GM19397 (cell line): ENCODE results near the gene IL17C.

Source experiments
- ATAC-seq: cut with Tn5 transposase; IDR thresholded peaks from one replicate; pipeline ENCODE4 v1.9.1; 2021; ENCODE audit warnings: mild to moderate bottlenecking, moderate library complexity; ENCODE audit not compliant: unreplicated experiment

IL17C gene

GRCh38 chr16:88626646-88627045 lies 11.7 kb upstream of the IL17C start:
- no peak for ATAC-seq

DNA sequence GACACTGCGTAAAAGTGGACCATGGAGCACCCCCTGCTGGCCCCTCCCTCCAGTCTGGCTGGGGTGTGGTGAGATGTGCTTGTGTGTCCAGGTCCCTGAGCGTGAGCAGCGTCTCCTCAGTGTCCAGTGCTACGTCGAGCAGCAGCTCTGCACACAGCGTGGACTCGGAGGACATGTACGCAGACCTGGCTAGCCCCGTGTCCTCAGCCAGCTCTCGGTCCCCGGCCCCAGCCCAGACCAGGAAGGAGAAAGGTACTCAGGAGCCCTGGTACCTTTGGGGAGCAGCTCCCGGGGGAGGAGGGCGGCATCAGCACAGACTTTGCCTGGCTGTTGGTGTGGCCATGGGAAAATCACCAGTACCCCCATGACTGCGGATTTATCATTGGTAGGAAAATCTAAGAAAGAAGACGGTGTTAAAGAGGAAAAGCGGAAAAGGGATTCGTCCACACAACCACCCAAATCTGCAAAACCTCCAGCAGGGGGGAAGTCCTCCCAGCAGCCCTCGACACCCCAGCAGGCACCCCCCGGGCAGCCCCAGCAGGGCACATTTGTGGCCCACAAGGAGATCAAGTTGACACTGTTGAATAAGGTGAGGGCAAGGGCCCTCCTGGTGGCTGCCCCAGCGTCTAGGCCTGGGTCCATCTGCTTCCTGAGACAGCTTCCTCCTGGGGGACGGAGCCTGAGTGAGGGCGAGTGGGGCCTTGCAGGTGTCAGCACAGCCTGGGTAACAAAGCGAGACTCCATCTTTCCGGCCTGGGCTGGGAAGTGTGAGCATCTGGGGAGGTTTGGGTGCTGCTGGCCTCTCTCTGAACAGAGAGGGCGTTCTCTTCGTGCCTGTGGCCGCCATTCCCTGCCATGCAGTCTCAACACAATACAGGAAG lies 10.6 kb upstream of the IL17C start:
- no peak for ATAC-seq

GRCh38 chr16:88628512-88628974 lies 9.8 kb upstream of the IL17C start:
- ATAC-seq: no peak

- ATAC-seq: no peak
Observed at GRCh38 chr16:88629835-88630234, 8.5 kb upstream of the IL17C start.

DNA sequence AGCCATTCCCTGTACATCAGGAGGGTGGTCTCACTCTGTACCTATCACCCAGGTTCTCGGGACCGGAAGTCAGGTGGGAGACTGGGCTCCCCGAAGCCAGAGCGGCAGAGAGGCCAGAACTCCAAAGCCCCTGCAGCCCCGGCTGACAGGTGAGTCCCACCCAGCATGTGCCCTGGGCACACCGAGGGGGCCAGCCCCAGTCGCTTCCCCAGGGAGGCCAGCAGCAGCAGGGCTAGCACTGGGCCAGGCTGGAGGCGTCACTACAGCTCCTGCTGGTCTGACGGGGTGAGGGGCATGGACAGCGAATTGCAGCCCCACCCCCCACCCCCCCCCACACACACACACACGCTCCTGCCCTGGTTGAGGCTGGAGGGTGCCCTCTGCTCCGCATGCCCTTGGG lies 7.9 kb upstream of the IL17C start:
- no peak for ATAC-seq

GRCh38 chr16:88630941-88631340 lies 7.4 kb upstream of the IL17C start:
- no peak for ATAC-seq

DNA sequence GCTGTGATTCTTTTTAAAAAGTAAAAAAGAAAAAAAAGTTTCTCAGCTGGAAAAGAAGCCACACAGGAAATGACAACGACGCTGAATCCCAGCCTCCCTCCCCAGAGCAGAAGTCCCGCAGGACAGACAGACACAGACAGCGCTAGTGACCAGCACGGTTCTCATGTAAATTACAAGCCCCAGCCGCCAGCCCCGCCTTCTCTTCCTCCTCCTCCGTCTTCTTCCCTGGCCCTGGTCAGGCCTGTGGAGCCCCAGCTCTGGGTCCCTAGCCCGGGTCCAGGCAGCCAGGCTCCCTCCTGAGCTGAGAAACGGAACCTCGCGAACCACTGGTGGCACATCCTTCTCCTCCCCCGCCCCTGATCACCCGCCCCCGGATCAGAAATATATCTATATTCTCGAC lies 7.0 kb upstream of the IL17C start:
- no peak for ATAC-seq

DNA sequence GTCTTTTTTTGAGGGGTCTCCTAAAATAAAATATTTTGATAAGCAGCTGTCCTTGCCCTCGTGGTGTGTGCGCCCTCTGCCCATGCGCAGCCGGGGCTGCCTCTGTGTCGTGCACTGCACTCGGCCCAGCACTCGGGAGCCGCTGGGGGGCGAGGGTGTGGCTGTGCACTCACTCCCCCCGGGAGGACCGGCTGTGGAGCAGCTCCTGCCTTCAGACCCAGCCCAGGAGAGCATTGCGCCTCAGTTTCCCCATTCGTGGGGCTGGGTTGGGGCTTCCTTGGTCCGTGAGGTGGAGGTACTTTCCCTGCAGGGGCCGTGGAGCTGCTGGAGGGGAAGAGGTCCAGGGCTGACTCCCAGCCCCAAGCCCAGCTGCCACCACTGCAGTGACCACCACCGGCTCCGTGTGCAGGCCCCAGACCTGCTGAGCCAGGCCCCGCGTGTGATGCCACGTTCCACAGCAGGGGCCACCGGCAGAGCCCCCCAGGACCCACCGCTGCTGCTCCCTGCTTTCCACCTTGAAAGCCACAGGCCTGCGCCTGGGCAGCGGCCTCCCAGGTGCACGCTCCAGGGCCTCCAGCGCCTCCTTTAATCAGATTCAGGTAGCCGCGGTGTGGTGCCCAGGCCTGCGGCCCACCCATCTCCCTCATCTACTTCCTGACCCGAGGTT lies 6.3 kb upstream of the IL17C start:
- no peak for ATAC-seq

- ATAC-seq: no peak
Observed at GRCh38 chr16:88632587-88632930, 5.8 kb upstream of the IL17C start.

GRCh38 chr16:88633684-88634140 lies 4.7 kb upstream of the IL17C start:
- ATAC-seq: peak; percentile 29

- ATAC-seq: peak; percentile 48
Observed at GRCh38 chr16:88634141-88634993, 4.0 kb upstream of the IL17C start.

GRCh38 chr16:88634994-88635670 lies 3.2 kb upstream of the IL17C start:
- no peak for ATAC-seq

DNA sequence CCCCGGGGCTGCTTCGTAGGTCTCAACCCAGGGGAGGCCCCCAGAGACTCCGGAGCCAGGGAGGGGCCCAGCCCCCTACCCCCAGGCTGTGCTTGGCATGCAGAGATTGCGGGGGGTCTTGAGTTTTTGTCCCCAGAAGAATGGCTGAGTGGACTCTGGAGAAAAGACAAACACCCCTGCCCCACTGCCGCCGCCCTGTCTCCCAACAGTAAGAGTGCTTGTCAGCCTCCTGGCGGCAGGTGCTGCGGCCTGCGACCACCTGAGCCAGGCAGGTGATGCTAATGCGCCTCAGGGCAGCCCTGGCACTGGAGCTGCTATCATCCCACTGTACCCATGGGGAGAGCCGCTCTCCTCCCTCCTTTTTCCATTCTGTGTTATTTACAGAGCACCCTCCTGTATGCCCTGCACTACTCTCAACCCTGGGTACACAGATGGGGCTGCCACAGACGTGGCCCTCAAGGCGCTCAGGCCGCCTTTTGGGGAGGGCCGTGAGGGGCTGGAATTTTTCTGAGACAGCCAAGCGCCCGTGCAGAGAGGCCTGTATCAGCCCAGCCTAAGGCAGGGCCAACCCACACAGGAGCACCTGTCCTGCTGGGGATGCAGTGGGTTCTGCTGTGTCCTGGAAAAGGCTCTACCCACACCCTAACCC lies 2.6 kb upstream of the IL17C start:
- ATAC-seq: no peak

- ATAC-seq: no peak
Observed at GRCh38 chr16:88636488-88637265, 1.7 kb upstream of the IL17C start.

- ATAC-seq: no peak
Observed at GRCh38 chr16:88639231-88640038, 1.1 kb downstream of the IL17C start.

GRCh38 chr16:88640039-88640495 lies 1.7 kb downstream of the IL17C start:
- ATAC-seq: no peak

- no peak for ATAC-seq
Observed at GRCh38 chr16:88640498-88641247, 2.3 kb downstream of the IL17C start.
